ENCODE results near the gene TMEM17. TPM values are rescaled to one million over a fixed set of nuclear protein-coding genes. Genes with fewer than 3 reads are reported as not detected.

Gene TMEM17
- polyA plus RNA-seq, 1 of the 3 experiments (the other 2 are of a cell fraction) = 5.5 TPM

GRCh38 chr2:62501069-62501468, 4.9 kb downstream of the TMEM17 start:
- WGBS (ENCODE audit: low lambda C conversion rate) = 95% methylated on average over 3 of the region's 3 CpGs
- no peak overlapping the region for H3K9ac ChIP-seq
- H4K20me1 ChIP-seq (ENCODE audit: insufficient read depth) = no peaks in the 10 kb centered on the region
- H3K9me3 ChIP-seq = no peaks in the 10 kb centered on the region
- no peak overlapping the region for H3K4me2 ChIP-seq
- no peaks in the 10 kb centered on the region for H3K79me2 ChIP-seq (ENCODE audit: insufficient read depth)
- ChIA-PET CTCF (interaction anchor here (1.0 kb wide), 1 partner anchor 44 kb away, joined by 3 read pairs; no protein-coding TSS in a partner anchor), POLR2A (no interaction called here)
- TF ChIP-seq POLR2AphosphoS5 (IDR thresholded peaks at IDR 0.05; ENCODE audit: low read depth, low read length) (no peak), FOXM1 (IDR thresholded peaks at IDR 0.05; ENCODE audit: low read depth) (no peak), NFIC (IDR thresholded peaks at IDR 0.05; ENCODE audit: borderline replicate concordance) (no peak), RAD21 (IDR thresholded peaks at IDR 0.05; ENCODE audit: low read length) (no peak), GABPA (IDR thresholded peaks at IDR 0.05; ENCODE audit: low read depth) (no peak), REST (IDR thresholded peaks at IDR 0.05; ENCODE audit: low read depth, low read length) (no peak), MXI1 (IDR thresholded peaks at IDR 0.05; ENCODE audit: low read depth, low read length) (no peak), ELF1 (IDR thresholded peaks at IDR 0.05) (no peak), YY1 (IDR thresholded peaks at IDR 0.05; ENCODE audit: low read depth) (no peak), CTCF (IDR thresholded peaks at IDR 0.05) (no peak), CHD2 (IDR thresholded peaks at IDR 0.05; ENCODE audit: low read length, partially characterized antibody) (no peak), GATA2 (CRISPR knock-in tag; IDR thresholded peaks at IDR 0.05) (no peak), TAF1 (IDR thresholded peaks at IDR 0.05; ENCODE audit: borderline replicate concordance, low read depth, low read length) (no peak)
- peaks cover 0 to 2% of the 10 kb centered on the region in 2 experiments for H3K36me3 ChIP-seq (replicated peaks in 1 of 2; ENCODE audit: control insufficient read depth in 1 of 2, insufficient read depth in 2 of 2, low read length in 1 of 2)
- H3K27ac ChIP-seq (ENCODE audit: low read depth in 2 of 2, low read length in 1 of 2) = no peak overlapping the region
- no peaks in the 10 kb centered on the region for H3K27me3 ChIP-seq (ENCODE audit: insufficient read depth)
- peaks cover 0 to 11% of the 10 kb centered on the region in 2 experiments; a peak in 2 of 4 replicates for H3K4me1 ChIP-seq (ENCODE audit: control insufficient read depth in 1 of 2, insufficient read depth in 2 of 2, low read depth in 1 of 2, low read length in 1 of 2)
- no peaks in the 10 kb centered on the region for H3K9me2 ChIP-seq
- peaks cover 24% of the 10 kb centered on the region for H3F3A ChIP-seq (replicated peaks; ENCODE audit: insufficient read depth)
- no peak overlapping the region for H3K4me3 ChIP-seq (ENCODE audit: low read depth in 2 of 2, low read length in 1 of 2)
- no peak for DNase-seq
- no peak overlapping the region for H2AFZ ChIP-seq (ENCODE audit: low read depth)

All from SK-N-SH (cell line).